ENCODE data around the gene SLC6A11.

Gene SLC6A11

GRCh38 chr3:10888518-10889090 is 72.6 kb downstream of the SLC6A11 start:
- no peak for DNase-seq (ENCODE audit: low read depth)

DNA sequence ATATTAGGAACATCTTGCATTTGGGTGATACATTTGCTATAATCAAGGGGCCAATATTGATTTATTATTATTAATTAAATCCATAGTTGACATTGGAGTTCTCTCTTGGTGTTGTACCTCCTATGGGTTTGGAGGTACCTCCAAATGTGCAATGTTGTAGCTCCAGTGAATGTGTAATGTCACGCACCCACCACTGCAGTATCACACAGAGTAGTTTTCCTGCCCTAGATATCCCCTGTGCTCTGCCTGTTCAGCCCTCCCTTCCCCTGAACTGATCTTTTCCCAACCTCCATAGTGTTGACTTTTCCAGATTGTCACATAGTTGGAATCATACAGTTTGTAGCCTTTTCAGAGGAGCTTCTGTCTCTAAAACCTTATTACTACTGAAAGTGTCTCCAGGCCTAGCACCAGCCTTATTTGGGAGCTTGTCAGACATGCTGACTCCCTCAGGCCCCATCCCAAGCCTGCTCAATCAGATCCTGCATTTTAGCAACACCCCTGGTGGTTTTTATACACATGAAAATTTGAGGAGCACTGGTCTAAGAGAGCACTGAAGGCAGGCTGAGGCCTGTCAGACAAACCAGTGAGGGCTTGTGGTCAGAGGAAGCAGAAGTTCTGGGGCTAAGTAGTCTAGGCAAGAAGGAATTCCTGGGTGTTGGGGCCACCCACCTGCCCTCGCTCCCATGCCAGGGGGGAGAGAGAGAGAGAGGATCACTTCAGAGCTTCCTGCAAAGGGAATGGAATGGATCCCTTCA is 73.4 kb downstream of the SLC6A11 start:
- no peak for DNase-seq (ENCODE audit: low read depth)

GRCh38 chr3:10890665-10891064 is 74.6 kb downstream of the SLC6A11 start:
- no peak for DNase-seq (ENCODE audit: low read depth)

- DNase-seq (ENCODE audit: low read depth): no peak
Observed at GRCh38 chr3:10892622-10893021, 76.6 kb downstream of the SLC6A11 start.

DNA sequence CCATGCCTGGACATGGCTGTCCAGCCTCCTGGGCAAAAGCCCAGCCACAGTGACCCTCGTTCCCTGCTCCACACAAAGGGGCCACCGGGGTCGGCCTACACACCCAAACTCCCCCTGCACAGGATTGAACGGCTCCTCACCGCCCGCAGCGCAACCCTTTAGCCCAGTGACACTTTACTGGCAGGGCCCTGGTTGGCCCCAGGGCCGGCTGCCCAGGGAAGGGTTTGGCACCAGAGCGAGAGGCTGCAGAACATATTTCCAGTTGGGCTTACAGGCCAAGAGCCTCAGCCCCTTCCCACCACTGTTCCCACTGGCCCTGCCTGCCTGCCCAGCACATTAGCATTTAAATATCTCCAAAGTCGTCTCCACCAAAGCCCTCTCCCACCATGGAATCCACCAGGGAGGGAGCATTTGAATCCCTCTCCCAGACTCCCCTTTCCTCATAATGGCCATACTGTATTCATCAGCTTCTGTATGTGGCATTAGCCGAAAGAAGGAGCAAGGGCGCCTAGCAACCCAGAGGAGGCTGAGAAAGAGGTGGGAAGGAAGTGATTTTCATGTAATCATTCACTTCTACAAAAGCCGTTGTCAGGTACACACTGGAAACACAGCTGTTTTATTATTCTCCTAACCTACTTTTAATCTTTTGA is 85.4 kb downstream of the SLC6A11 start:
- DNase-seq (ENCODE audit: low read depth): no peak

- DNase-seq (ENCODE audit: low read depth): no peak
Observed at GRCh38 chr3:10907262-10907661, 91.2 kb downstream of the SLC6A11 start.

GRCh38 chr3:10910367-10910766 is 94.3 kb downstream of the SLC6A11 start:
- DNase-seq (ENCODE audit: low read depth): no peak

GRCh38 chr3:10911350-10912002 is 95.4 kb downstream of the SLC6A11 start:
- DNase-seq (ENCODE audit: low read depth): no peak

GRCh38 chr3:10912786-10913185 is 96.8 kb downstream of the SLC6A11 start:
- no peak for DNase-seq (ENCODE audit: low read depth)

GRCh38 chr3:10915376-10915775 is 99.3 kb downstream of the SLC6A11 start:
- DNase-seq (ENCODE audit: low read depth): no peak

GRCh38 chr3:10917176-10917575 is 101.1 kb downstream of the SLC6A11 start:
- DNase-seq (ENCODE audit: low read depth): no peak

DNA sequence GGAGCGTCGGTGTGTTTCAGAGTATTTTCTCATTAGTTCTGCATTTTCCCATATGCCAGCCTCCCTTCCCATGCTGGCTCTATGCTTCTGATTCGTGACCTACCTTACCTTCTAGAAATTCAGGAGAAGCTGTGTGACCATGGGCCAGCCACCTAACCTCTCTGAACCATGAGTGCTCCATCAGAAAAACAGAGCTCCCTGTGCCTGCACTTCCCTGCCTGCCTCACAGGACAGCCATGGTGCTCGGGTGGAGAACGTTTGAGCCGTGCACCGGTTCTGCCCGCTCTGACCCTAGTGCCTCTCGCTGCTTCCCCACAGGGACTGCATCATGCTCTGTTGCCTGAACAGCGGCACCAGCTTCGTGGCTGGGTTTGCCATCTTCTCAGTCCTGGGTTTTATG is 102.0 kb downstream of the SLC6A11 start:
- DNase-seq (ENCODE audit: low read depth): no peak

DNA sequence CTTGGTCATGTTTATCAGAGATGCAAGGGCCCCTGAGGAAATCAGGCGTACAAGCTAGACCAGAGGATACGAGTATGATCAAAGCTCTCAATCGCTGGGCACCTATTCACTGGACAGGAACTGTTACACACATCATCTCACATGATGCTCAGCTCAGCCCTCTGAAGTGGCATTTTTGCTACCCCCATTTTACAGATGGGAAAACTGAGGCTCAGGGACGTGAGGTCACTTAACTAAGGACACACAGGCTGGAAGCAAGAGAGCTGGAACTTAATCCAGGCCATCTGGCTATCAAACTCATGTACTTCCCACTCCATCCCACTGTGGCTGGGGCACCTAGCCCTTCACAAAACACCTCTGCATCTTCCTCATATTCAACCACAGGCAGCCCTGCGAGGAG is 103.6 kb downstream of the SLC6A11 start:
- DNase-seq (ENCODE audit: low read depth): no peak

- no peak for DNase-seq (ENCODE audit: low read depth)
Observed at GRCh38 chr3:10925436-10926255, 109.6 kb downstream of the SLC6A11 start.

DNA sequence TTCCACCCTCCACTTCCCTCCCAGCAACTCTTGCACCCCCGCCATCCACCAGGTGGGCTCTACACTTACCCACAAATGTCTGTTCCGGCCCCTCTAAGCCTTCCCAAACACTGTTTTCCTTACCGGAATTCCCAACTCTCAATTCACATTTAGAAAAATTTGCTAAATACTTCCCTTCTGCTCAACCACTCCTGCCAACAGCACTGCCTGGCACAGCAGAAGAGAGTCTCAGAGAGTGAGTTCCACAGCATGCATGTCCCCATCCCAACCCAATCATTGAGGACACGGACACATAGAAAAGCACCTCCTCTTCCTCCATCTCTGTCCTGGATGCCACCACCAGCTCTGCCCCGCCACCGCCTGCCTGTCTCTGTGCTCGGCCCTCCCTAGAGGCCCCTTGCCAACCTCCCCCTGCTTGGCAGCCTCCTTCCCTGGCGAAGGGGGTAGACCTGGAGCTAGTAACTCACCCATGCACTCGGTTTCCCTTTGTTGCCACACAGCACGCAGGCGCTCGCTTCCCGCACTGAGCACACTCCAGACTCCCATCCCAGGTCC is 110.3 kb downstream of the SLC6A11 start:
- no peak for DNase-seq (ENCODE audit: low read depth)

DNA sequence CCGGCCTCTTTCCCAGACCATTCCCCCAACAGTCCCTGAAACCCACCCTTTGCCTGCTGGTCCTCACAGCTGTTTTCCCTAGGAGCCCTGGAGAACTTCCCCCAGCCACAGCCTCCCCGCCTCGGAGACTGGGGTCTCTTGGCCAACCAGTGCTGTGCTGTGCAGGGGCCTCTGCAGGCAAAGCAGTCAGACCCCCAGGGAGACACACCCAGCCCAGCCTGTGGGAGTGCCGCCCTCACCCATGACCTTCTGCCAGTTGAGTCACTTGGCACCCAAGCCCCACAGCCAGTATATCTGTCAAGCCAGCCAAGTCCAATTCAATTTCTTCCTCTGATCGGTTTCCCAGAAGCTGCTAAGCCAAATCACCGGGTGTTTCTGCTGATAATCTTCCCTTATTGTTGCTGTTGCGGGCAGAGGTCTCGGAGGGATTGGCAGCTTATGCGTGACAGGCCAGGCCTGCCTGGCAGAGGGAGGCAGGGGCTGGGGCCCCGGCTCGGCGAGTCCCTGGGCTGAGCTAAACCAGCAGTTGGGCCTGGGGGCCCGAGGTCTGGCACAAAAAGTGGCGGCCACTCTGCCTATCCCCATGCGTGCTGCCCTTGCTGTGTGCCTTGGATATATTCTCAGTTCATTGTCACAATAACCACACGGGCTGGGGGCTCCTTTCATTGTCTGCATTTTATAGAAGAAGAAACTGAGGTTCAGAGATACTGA is 110.9 kb downstream of the SLC6A11 start:
- no peak for DNase-seq (ENCODE audit: low read depth)

GRCh38 chr3:10927551-10927950 is 111.5 kb downstream of the SLC6A11 start:
- no peak for DNase-seq (ENCODE audit: low read depth)

DNA sequence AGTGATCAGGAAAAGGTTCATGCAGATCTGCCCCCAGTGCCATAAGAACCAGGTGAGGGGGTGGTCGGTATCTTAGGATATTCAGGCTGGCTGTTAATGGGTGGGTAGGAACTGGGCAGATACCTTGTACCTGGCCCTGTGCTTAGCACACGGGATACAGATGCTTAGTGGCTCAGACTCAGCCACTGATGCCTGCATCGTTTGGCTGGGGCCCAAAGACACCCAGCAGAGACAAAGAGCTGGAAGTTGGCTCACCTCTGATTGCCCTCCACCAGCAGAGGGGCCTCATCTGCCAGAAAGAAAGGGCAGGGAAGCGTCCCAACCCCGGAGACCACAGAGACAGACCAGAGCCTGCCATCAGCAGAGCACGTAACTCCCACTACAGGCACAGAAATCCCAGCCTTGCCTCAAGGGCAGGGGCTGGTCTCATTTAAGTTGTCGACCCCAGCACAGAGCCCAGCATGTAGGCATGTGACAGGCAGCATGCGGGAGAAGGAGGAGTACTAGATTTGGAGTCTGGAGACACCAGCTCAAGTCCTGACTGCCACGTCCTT is 112.5 kb downstream of the SLC6A11 start:
- DNase-seq (ENCODE audit: low read depth): no peak

DNA sequence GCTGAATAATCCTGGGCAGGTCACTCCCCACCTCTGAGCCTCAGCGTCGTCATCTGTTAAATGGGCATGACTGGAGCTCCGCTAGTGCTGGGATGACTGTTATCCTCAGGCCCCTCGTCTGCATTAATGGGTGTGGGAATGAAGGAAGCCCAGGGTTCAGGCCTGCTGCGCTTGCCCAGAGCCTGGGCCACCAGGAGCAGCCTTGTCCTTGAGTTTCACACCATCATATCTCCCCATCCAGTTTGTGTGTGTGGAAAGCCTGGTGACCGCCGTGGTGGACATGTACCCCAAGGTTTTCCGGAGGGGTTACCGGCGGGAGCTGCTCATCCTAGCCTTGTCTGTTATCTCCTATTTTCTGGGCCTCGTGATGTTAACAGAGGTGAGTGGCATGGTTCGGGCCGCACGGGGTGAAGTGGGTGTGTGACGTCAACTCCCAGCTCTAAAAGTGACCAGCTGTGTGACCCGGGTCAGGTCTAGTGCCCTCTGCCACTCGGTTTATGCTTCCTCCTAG is 113.0 kb downstream of the SLC6A11 start:
- no peak for DNase-seq (ENCODE audit: low read depth)

GRCh38 chr3:10929978-10930665 is 114.1 kb downstream of the SLC6A11 start:
- DNase-seq (ENCODE audit: low read depth): no peak

All from stimulated activated CD8-positive, alpha-beta memory T cell treated with anti-CD3 and anti-CD28 coated beads, Interleukin-4, amount 100 ng/mL, for 24 hours (primary cell).